Measurements from ENCODE around the gene GRIN2A. TPM values are rescaled to one million over a fixed set of nuclear protein-coding genes. Genes with fewer than 3 reads are reported as not detected.

GRIN2A gene
- total and polyA plus RNA-seq, 2 donors (not counting 1 experiment from before 2014, with no cell fraction given), result 0.44 TPM; not detected in 1

DNA sequence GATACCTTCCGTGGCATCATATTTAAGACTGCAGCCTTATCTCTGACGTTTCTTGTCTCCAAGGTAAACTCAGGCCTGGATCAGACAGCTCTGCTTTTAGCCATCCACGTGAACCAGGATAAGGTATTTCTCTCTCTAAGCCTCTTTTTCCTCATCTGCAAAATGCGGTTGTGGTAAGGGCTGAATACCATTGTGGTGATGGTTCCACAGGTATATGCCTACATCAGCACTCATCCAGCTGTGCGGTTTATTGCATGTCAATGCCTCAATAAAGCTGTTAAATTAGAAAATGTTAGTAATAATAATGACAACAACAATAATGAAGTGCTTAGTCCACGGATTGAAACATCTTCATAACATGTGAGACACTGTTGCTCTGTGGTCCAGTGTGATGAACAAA is 104.4 kb downstream of the GRIN2A start:
- 89% methylated on average over 3 of the region's 6 CpGs for WGBS (ENCODE audit: insufficient coverage)
- no peak for ATAC-seq (ENCODE audit: low read depth)
- Histone ChIP-seq H3K27me3 (replicated peaks in 1 of 4; ENCODE audit: control extremely low read depth in 1 of 4, control insufficient read depth in 3 of 4, insufficient read depth in 4 of 4, low read length in 3 of 4) (peaks cover 0 to 8% (median 1%) of the 10 kb centered on the region in 4 experiments), H3K36me3 (replicated peaks in 1 of 2; ENCODE audit: control extremely low read depth in 1 of 2, control insufficient read depth in 1 of 2, extremely low read depth in 1 of 2, insufficient read depth in 2 of 2, low read length in 1 of 2) (no peaks in the 10 kb centered on the region), H3K4me1 (ENCODE audit: control insufficient read depth in 2 of 2, insufficient read depth in 2 of 2, low read length in 2 of 2) (no peaks in the 10 kb centered on the region), H4K20me1 (ENCODE audit: control insufficient read depth, insufficient read depth, low read length, poor library complexity, severe bottlenecking) (no peaks in the 10 kb centered on the region), H3K79me2 (ENCODE audit: control insufficient read depth, insufficient read depth, low read length) (no peaks in the 10 kb centered on the region), H3K27ac (ENCODE audit: low read length in 2 of 2) (no peak overlapping the region), H2AFZ (ENCODE audit: insufficient read depth, low read depth, low read length, poor library complexity, severe bottlenecking) (no peak overlapping the region), H3K9ac (ENCODE audit: low read length) (no peak overlapping the region), H3K4me2 (replicated peaks; ENCODE audit: low read depth, low read length, poor library complexity, severe bottlenecking) (no peak overlapping the region), H3K4me3 (ENCODE audit: control extremely low read depth in 1 of 5, extremely low read depth in 1 of 5, insufficient read depth in 1 of 5, low read depth in 2 of 5, low read length in 4 of 5) (no peak overlapping the region), H3K9me3 (ENCODE audit: control extremely low read depth in 1 of 3, control insufficient read depth in 2 of 3, insufficient read depth in 1 of 3, low read length in 2 of 3) (no peaks in the 10 kb centered on the region)
- no peaks in the 10 kb centered on the region for H3K4me1 Mint-ChIP-seq
- ChIA-PET POLR2A (no interaction called here), CTCF (no interaction called here)
- peaks cover 5% of the 10 kb centered on the region for H3K27me3 Mint-ChIP-seq
- no peak overlapping the region for H3K4me3 Mint-ChIP-seq
- H3K27ac Mint-ChIP-seq, result no peak overlapping the region
- no peaks in the 10 kb centered on the region for H3K9me3 Mint-ChIP-seq (ENCODE audit: insufficient read depth)
- intact Hi-C loops (cut with micrococcal nuclease), result no loop called here
- no peak for DNase-seq
- no peak for TF ChIP-seq CTCF (IDR thresholded peaks at IDR 0.05)
- TF ChIP-seq EZH2 (IDR thresholded peaks at IDR 0.05; ENCODE audit: borderline replicate concordance, insufficient read depth, low read depth, low read length, poor library complexity, severe bottlenecking), result no peak

DNA sequence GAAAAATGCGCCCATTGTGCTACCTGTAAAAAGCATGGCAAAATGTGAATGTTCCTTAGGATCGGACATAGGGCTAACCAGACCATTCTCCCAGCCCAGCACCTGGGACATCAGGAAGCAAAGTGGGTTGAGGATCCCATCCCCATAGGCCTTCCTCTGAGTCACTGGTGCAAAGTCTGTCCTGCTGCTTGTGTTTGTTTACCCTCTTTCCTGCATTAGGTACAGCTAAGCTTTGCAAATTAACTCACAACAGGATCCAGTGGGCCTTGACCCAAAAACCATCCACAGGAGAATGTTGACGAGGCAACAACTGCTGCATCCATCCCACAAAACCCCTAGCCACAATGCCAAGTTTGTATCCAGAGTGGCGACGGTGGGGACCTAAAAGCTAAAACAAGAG is 106.2 kb downstream of the GRIN2A start:
- Mint-ChIP-seq H3K4me1 (no peaks in the 10 kb centered on the region), H3K27ac (no peak overlapping the region), H3K4me3 (no peak overlapping the region), H3K27me3 (peaks cover 4% of the 10 kb centered on the region), H3K9me3 (ENCODE audit: insufficient read depth) (no peaks in the 10 kb centered on the region)
- intact Hi-C loops (cut with micrococcal nuclease), result no loop called here
- DNase-seq, result no peak
- Histone ChIP-seq H3K9ac (ENCODE audit: low read length) (no peak overlapping the region), H2AFZ (ENCODE audit: insufficient read depth, low read depth, low read length, poor library complexity, severe bottlenecking) (no peak overlapping the region), H3K27ac (ENCODE audit: low read length in 2 of 2) (no peak overlapping the region), H4K20me1 (ENCODE audit: control insufficient read depth, insufficient read depth, low read length, poor library complexity, severe bottlenecking) (no peaks in the 10 kb centered on the region), H3K79me2 (ENCODE audit: control insufficient read depth, insufficient read depth, low read length) (no peaks in the 10 kb centered on the region), H3K4me2 (replicated peaks; ENCODE audit: low read depth, low read length, poor library complexity, severe bottlenecking) (no peak overlapping the region), H3K4me1 (ENCODE audit: control insufficient read depth in 2 of 2, insufficient read depth in 2 of 2, low read length in 2 of 2) (no peaks in the 10 kb centered on the region), H3K9me3 (ENCODE audit: control extremely low read depth in 1 of 3, control insufficient read depth in 2 of 3, insufficient read depth in 1 of 3, low read length in 2 of 3) (no peaks in the 10 kb centered on the region), H3K36me3 (replicated peaks in 1 of 2; ENCODE audit: control extremely low read depth in 1 of 2, control insufficient read depth in 1 of 2, extremely low read depth in 1 of 2, insufficient read depth in 2 of 2, low read length in 1 of 2) (no peaks in the 10 kb centered on the region), H3K4me3 (ENCODE audit: control extremely low read depth in 1 of 5, extremely low read depth in 1 of 5, insufficient read depth in 1 of 5, low read depth in 2 of 5, low read length in 4 of 5) (no peak overlapping the region), H3K27me3 (replicated peaks in 1 of 4; ENCODE audit: control extremely low read depth in 1 of 4, control insufficient read depth in 3 of 4, insufficient read depth in 4 of 4, low read length in 3 of 4) (peaks cover 0 to 8% (median 1%) of the 10 kb centered on the region in 4 experiments)
- WGBS (ENCODE audit: insufficient coverage), result 92% methylated on average over 5 of the region's 5 CpGs
- CTCF ChIA-PET, result no interaction called here
- no peak for TF ChIP-seq CTCF (IDR thresholded peaks at IDR 0.05)
- TF ChIP-seq EZH2 (IDR thresholded peaks at IDR 0.05; ENCODE audit: borderline replicate concordance, insufficient read depth, low read depth, low read length, poor library complexity, severe bottlenecking), result no peak
- POLR2A ChIA-PET, result no interaction called here
- no peak for ATAC-seq (ENCODE audit: low read depth)
